K562 (cell line): Measurements from ENCODE around the gene CBY3. TPM values are rescaled to one million over a fixed set of nuclear protein-coding genes. Genes with fewer than 3 reads are reported as not detected.

Experiments
- CUX1 ChIP-seq: fragments of 200-800 bp; sonication (Bioruptor generic); IDR thresholded peaks from 2 replicates; pipeline ENCODE4 v1.6.1; 2016; ENCODE audit warnings: missing genetic modification characterization, missing compliant biosample characterization
- FOXK1 ChIP-seq: sonication (generic); formaldehyde crosslinking; IDR thresholded peaks from 2 replicates; pipeline ENCODE4 v1.8.0; 2022; ENCODE audit warnings: missing genetic modification reagents, mild to moderate bottlenecking, borderline replicate concordance
- HCFC1 ChIP-seq: IDR thresholded peaks from 2 replicates; pipeline ENCODE4 v1.6.1; 2012; ENCODE audit warnings: low read depth, low read length, improper control_type of control experiment
- JUND ChIP-seq, 2 experiments: IDR thresholded peaks; 2 replicates in 1 of 2; 3 replicates in 1 of 2; pipeline ENCODE4 v1.6.1; 2011; ENCODE audit warnings: borderline replicate concordance in 2 of 2, low read depth in 2 of 2, low read length in 2 of 2, improper control_type of control experiment in 1 of 2, missing biosample characterization in 1 of 2, missing genetic modification characterization in 1 of 2, missing genetic modification reagents in 1 of 2
- OTX1 ChIP-seq: fragments of 450-650 bp; formaldehyde crosslinking; IDR thresholded peaks from 2 replicates; pipeline ENCODE4 v1.4.0; 2022; ENCODE audit warnings: mild to moderate bottlenecking
- PHF20 ChIP-seq: fragments of 450-650 bp; IDR thresholded peaks from 2 replicates; pipeline ENCODE4 v1.6.1; 2018; ENCODE audit not compliant: partially characterized antibody
- POLR2G ChIP-seq: fragments of 200-400 bp; formaldehyde crosslinking; IDR thresholded peaks from 2 replicates; pipeline ENCODE4 v1.6.1; 2017; ENCODE audit warnings: low read depth, mild to moderate bottlenecking, antibody characterized with exemption, low read length, moderate library complexity
- VEZF1 ChIP-seq: fragments of 200-800 bp; sonication (Bioruptor generic); IDR thresholded peaks from 2 replicates; pipeline ENCODE4 v1.6.1; 2017; ENCODE audit warnings: missing genetic modification characterization, missing compliant biosample characterization
- ZBED1 ChIP-seq: IDR thresholded peaks from 2 replicates; pipeline ENCODE4 v1.6.1; 2014
- ZKSCAN1 ChIP-seq: fragments of 150-350 bp; IDR thresholded peaks from 2 replicates; pipeline ENCODE4 v1.6.1; 2016; ENCODE audit warnings: low read depth, low read length
- ZNF57 ChIP-seq: fragments of 450-650 bp; formaldehyde crosslinking; IDR thresholded peaks from 2 replicates; pipeline ENCODE4 v1.4.0; 2020; ENCODE audit warnings: mild to moderate bottlenecking, moderate library complexity
- ZNF644 ChIP-seq: fragments of 200-800 bp; sonication (Bioruptor generic); IDR thresholded peaks from 2 replicates; pipeline ENCODE4 v1.6.1; 2016; ENCODE audit warnings: low read depth, missing genetic modification characterization, missing compliant biosample characterization
- polyA plus RNA-seq, 8 experiments: library from polyadenylated mRNA; depleted of rRNA in 4 of 8; stranded (reverse) in 5 of 8; unstranded in 3 of 8; fragments of >200 nt; fragmentation: Nextera tagmentation in 2 of 8; fragmentation: Illumina TruSeq in 1 of 8; extraction: Ambion mirVana in 2 of 8; extraction: Trizol in 1 of 8; gene quantifications; 2 replicates each; pipeline versions ENCODE4 v1.2.1 to v1.2.3, GENCODE V29; 2011 to 2014; ENCODE audit warnings: inconsistent platforms in 1 of 8, missing spikeins in 1 of 8
- total RNA-seq, 7 experiments: library from RNA; depleted of rRNA in 6 of 7; stranded (reverse); fragments of >200 nt in 6 of 7; fragmentation: Illumina TruSeq in 2 of 7; extraction: Trizol in 2 of 7; gene quantifications; 2 replicates each; pipeline versions ENCODE4 v1.2.1 to v1.2.3, GENCODE V29; 2011 to 2021; ENCODE audit warnings: low replicate concordance in 1 of 7
- TF ChIP-seq, protein P1 (sequence below): sonication (generic); formaldehyde crosslinking; IDR thresholded peaks from 2 replicates; pipeline ENCODE4 v1.8.0; 2022; ENCODE audit warnings: mild to moderate bottlenecking, missing genetic modification reagents
- TF ChIP-seq, protein P2 (sequence below): IDR thresholded peaks from 3 replicates; pipeline ENCODE4 v1.6.1; 2011; ENCODE audit warnings: borderline replicate concordance, mild to moderate bottlenecking; ENCODE audit not compliant: insufficient read length, insufficient read depth

CBY3 gene
- total and polyA plus RNA-seq, 9 of the 15 experiments (the other 6 are each of a cell fraction or from before 2014, with no cell fraction given): not detected

DNA sequence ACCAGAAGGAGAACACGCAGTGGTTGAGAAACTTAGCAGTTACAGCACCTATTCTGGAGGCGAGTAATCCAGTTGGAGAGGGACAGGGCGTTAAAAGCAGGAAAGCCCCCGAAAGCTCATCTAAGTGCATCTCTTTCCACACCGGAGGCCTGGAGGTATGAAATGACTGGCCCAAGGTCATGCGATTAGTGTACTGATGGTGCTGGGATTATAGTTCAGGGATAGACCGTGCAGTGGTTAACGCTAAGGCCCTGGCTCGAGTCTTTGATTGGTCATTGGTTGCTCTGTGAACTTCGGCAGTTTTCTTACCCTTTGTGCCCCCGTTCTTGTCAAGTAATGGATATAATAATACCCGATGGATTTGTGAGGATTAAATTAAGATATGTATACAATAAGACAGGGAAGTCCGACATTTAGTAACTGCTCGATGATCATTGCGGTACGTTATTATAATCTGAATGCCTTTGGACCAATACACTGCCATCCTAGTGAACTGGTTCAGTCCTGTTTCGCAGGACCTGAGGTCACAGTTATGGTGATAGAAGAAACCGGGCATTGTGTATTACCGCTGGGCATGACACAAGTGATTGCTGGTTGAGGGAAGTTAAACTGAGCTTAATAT lies 18.9 kb upstream of the CBY3 start (continued):
- TF ChIP-seq VEZF1 (CRISPR knock-in tag): no peak
- TF ChIP-seq CUX1 (CRISPR knock-in tag): peak; percentile 43; the same call in 1 of the 2 replicates
- no peak for TF ChIP-seq ZNF57
- TF ChIP-seq, protein P1, sequence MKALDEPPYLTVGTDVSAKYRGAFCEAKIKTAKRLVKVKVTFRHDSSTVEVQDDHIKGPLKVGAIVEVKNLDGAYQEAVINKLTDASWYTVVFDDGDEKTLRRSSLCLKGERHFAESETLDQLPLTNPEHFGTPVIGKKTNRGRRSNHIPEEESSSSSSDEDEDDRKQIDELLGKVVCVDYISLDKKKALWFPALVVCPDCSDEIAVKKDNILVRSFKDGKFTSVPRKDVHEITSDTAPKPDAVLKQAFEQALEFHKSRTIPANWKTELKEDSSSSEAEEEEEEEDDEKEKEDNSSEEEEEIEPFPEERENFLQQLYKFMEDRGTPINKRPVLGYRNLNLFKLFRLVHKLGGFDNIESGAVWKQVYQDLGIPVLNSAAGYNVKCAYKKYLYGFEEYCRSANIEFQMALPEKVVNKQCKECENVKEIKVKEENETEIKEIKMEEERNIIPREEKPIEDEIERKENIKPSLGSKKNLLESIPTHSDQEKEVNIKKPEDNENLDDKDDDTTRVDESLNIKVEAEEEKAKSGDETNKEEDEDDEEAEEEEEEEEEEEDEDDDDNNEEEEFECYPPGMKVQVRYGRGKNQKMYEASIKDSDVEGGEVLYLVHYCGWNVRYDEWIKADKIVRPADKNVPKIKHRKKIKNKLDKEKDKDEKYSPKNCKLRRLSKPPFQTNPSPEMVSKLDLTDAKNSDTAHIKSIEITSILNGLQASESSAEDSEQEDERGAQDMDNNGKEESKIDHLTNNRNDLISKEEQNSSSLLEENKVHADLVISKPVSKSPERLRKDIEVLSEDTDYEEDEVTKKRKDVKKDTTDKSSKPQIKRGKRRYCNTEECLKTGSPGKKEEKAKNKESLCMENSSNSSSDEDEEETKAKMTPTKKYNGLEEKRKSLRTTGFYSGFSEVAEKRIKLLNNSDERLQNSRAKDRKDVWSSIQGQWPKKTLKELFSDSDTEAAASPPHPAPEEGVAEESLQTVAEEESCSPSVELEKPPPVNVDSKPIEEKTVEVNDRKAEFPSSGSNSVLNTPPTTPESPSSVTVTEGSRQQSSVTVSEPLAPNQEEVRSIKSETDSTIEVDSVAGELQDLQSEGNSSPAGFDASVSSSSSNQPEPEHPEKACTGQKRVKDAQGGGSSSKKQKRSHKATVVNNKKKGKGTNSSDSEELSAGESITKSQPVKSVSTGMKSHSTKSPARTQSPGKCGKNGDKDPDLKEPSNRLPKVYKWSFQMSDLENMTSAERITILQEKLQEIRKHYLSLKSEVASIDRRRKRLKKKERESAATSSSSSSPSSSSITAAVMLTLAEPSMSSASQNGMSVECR (CRISPR knock-in tag): peak; percentile 14; the same call in 1 of the 2 replicates
- no peak for TF ChIP-seq JUND (IDR thresholded peaks at IDR 0.05; ENCODE audit: borderline replicate concordance, low read depth, low read length)
- no peak for TF ChIP-seq JUND (tag; IDR thresholded peaks at IDR 0.05; ENCODE audit: borderline replicate concordance, low read depth, low read length)
- TF ChIP-seq, protein P2, sequence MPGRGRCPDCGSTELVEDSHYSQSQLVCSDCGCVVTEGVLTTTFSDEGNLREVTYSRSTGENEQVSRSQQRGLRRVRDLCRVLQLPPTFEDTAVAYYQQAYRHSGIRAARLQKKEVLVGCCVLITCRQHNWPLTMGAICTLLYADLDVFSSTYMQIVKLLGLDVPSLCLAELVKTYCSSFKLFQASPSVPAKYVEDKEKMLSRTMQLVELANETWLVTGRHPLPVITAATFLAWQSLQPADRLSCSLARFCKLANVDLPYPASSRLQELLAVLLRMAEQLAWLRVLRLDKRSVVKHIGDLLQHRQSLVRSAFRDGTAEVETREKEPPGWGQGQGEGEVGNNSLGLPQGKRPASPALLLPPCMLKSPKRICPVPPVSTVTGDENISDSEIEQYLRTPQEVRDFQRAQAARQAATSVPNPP: no peak
- TF ChIP-seq ZBED1: 0 out of 2 replicates have a peak, but pooled peaks have one; percentile 38
- no peak for TF ChIP-seq ZNF644 (tag)
- TF ChIP-seq ZKSCAN1: no peak
- no peak for TF ChIP-seq POLR2G
- TF ChIP-seq OTX1 (CRISPR knock-in tag): no peak
- TF ChIP-seq PHF20: no peak
- TF ChIP-seq HCFC1: no peak
- no peak for TF ChIP-seq FOXK1 (CRISPR knock-in tag)
